ENCODE measurements around the gene PRM1. TPM values are rescaled to one million over a fixed set of nuclear protein-coding genes. Genes with fewer than 3 reads are reported as not detected.
A peak's percentile ranks its signal among the peaks of the same experiment; 100 is the strongest.

The PRM1 gene
- total and polyA plus RNA-seq, 2 of the 13 experiments (the other 11 are each of a cell fraction or from before 2014, with no cell fraction given) = not detected

GRCh38 chr16:11273721-11274324 is 7.3 kb downstream of the PRM1 start (continued):
- TF ChIP-seq ZBTB21 (CRISPR knock-in tag; IDR thresholded peaks at IDR 0.05) = no peak
- TF ChIP-seq ZNF790 (CRISPR knock-in tag; IDR thresholded peaks at IDR 0.05; ENCODE audit: borderline replicate concordance) = no peak
- 0 out of 2 replicates have a peak, but pooled peaks have one; percentile 23 for TF ChIP-seq KDM4B (CRISPR knock-in tag; IDR thresholded peaks at IDR 0.05)
- no peak for TF ChIP-seq ZNF713 (CRISPR knock-in tag; IDR thresholded peaks at IDR 0.05)
- no peak for TF ChIP-seq FIP1L1 (IDR thresholded peaks at IDR 0.05; ENCODE audit: borderline replicate concordance, insufficient read depth, low read depth, low read length)
- TF ChIP-seq ZBTB8A (CRISPR knock-in tag; IDR thresholded peaks at IDR 0.05; ENCODE audit: borderline replicate concordance, low read depth) = no peak
- no peak for TF ChIP-seq ZKSCAN1 (IDR thresholded peaks at IDR 0.05; ENCODE audit: low read length)
- TF ChIP-seq TERF1 (CRISPR knock-in tag; IDR thresholded peaks at IDR 0.05) = no peak
- TF ChIP-seq MTF1 (CRISPR knock-in tag; IDR thresholded peaks at IDR 0.05) = no peak
- peak; percentile 82 for TF ChIP-seq ZNF280D (CRISPR knock-in tag; IDR thresholded peaks at IDR 0.05)
- no peak for TF ChIP-seq TEF (CRISPR knock-in tag; IDR thresholded peaks at IDR 0.05)
- no peak for TF ChIP-seq MZF1 (CRISPR knock-in tag; IDR thresholded peaks at IDR 0.05; ENCODE audit: borderline replicate concordance)
- 0 out of 2 replicates have a peak, but pooled peaks have one; percentile 64 for TF ChIP-seq HOXA5 (CRISPR knock-in tag; IDR thresholded peaks at IDR 0.05)
- no peak for TF ChIP-seq DMTF1 (CRISPR knock-in tag; IDR thresholded peaks at IDR 0.05)
- no peak for TF ChIP-seq KDM5A (IDR thresholded peaks at IDR 0.05; ENCODE audit: borderline replicate concordance, low read length)
- TF ChIP-seq GATA4 (IDR thresholded peaks at IDR 0.05; ENCODE audit: borderline replicate concordance, low read depth) = no peak
- no peak for TF ChIP-seq RBM22 (optimal IDR thresholded peaks at IDR 0.05; ENCODE audit: low read length)
- TF ChIP-seq ZNF430 (CRISPR knock-in tag; IDR thresholded peaks at IDR 0.05) = peak; percentile 55; the same call in 1 of the 2 replicates
- no peak for TF ChIP-seq ZBTB2 (CRISPR knock-in tag; IDR thresholded peaks at IDR 0.05; ENCODE audit: low read depth)
- no peak for TF ChIP-seq AGO1 (IDR thresholded peaks at IDR 0.05; ENCODE audit: low read depth, low read length, poor library complexity, severe bottlenecking)
- TF ChIP-seq FOXK1 (CRISPR knock-in tag; IDR thresholded peaks at IDR 0.05; ENCODE audit: borderline replicate concordance, low read depth) = no peak
